ENCODE measurements around the gene TOE1.

DNA sequence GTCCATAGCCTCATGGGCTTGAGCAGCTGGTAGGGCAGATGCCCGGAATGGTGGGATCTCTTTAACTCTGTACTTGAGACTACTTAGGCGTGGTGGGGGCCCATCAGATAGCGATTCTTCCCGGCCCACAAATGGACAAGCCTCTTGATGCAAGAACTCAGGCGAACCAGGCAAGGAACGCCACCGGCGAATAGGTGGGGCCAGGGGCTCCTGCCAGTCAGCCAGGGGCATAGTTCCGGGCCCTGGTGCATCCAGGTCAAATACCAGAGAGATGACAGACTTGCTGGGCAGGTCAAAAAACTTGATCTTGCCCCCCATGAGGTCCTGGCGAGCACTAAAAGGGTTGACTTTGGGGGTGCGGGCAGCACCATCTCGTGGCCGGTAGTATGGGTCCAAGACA lies 5.0 kb downstream of the TOE1 start:
- TF ChIP-seq, protein P1, sequence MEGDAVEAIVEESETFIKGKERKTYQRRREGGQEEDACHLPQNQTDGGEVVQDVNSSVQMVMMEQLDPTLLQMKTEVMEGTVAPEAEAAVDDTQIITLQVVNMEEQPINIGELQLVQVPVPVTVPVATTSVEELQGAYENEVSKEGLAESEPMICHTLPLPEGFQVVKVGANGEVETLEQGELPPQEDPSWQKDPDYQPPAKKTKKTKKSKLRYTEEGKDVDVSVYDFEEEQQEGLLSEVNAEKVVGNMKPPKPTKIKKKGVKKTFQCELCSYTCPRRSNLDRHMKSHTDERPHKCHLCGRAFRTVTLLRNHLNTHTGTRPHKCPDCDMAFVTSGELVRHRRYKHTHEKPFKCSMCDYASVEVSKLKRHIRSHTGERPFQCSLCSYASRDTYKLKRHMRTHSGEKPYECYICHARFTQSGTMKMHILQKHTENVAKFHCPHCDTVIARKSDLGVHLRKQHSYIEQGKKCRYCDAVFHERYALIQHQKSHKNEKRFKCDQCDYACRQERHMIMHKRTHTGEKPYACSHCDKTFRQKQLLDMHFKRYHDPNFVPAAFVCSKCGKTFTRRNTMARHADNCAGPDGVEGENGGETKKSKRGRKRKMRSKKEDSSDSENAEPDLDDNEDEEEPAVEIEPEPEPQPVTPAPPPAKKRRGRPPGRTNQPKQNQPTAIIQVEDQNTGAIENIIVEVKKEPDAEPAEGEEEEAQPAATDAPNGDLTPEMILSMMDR (IDR thresholded peaks at IDR 0.05) = no peak
- TF ChIP-seq EZH2 (IDR thresholded peaks at IDR 0.05) = no peak

All from neural progenitor cell (in vitro differentiated cells).